Stimulated activated CD4-positive, alpha-beta T cell treated with anti-CD3 and anti-CD28 coated beads, Interleukin-1b, Interleukin-23, amount 100 ng/mL, for 4 hours (primary cell): ENCODE measurements around the gene MUC5AC.
"Not testable (repeated sequence)": the region's sequence is repeated elsewhere in the genome, so short reads cannot be mapped to it uniquely, and the experiment has no call there.

Source experiments
- DNase-seq, 2 donors: peaks; one replicate each; pipeline ENCODE4 v3.0.0-alpha.2; 2020; ENCODE audit warnings: low read depth in 2 of 2

MUC5AC gene

GRCh38 chr11:1160231-1161101 is 2.7 kb downstream of the MUC5AC start:
- no peak for DNase-seq

- DNase-seq: no peak
Observed at GRCh38 chr11:1161410-1162137, 3.8 kb downstream of the MUC5AC start.

GRCh38 chr11:1162138-1162475 is 4.4 kb downstream of the MUC5AC start:
- no peak for DNase-seq

GRCh38 chr11:1162491-1163311 is 4.9 kb downstream of the MUC5AC start:
- no peak for DNase-seq

DNA sequence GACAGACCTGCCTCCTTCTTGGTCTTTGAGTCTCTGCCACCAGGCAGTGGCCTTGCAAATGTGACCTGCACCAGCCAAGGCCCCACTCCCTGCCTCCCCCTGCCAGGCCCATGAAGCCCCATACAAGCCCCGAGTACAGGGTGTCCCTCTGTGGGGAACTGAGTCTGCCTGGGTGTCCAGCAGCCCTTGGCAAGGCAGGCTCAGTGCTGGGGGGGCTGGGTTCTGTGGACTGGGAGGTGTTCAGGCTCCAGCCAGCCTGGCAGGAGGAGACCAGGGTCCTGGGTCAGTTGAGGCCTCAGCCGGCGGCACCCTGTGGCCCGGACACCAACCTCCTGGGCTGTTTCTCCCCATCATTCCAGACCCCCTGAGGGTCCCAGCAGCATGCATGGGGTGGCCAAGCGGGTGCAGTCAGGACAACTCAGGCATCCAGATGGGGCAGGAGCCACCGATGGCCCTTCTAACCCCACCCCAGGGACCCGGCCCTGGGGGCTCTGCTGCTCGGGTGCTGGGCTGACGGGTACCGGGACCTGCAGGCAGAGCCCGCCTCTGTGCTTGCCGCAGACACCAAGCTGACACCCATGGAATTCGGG is 5.7 kb downstream of the MUC5AC start:
- no peak for DNase-seq

DNA sequence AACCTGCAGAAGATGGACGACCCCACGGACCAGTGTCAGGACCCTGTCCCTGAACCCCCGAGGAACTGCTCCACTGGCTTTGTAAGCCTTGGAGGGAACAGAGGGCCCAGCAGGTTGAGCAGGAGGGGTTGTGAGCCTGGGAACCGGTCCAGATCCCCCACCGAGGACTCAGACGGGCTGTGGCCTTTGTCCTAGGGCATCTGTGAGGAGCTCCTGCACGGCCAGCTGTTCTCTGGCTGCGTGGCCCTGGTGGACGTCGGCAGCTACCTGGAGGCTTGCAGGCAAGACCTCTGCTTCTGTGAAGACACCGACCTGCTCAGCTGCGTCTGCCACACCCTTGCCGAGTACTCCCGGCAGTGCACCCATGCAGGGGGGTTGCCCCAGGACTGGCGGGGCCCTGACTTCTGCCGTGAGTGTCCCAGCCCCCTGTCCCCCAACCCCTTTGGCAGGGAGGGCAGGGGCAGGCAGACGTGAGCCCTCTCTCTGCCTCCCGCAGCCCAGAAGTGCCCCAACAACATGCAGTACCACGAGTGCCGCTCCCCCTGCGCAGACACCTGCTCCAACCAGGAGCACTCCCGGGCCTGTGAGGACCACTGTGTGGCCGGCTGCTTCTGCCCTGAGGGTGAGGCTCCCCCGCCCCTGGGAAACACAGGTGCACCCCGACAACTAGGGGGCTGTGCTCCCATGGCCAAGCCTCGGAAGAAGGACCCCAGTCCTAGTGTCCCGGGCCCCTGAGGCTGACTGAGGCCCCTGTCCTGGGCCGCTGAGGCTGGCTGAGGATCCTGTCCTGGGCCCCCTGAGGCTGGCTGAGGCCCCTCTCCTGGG is 6.4 kb downstream of the MUC5AC start:
- no peak for DNase-seq

DNA sequence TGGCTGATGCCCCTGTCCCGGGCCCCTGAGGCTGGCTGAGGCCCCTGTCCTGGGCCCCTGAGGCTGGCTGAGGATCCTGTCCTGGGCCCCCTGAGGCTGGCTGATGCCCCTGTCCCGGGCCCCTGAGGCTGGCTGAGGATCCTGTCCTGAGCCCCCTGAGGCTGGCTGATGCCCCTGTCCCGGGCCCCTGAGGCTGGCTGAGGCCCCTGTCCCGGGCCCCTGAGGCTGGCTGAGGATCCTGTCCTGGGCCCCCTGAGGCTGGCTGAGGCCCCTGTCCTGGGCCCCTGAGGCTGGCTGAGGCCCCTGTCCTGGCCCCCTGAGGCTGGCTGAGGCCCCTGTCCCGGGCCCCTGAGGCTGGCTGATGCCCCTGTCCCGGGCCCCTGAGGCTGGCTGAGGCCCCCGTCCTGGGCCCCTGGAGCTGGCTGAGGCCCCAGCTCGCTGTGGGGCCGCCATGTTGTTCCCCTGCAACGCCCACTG is 7.1 kb downstream of the MUC5AC start:
- not testable (repeated sequence) for DNase-seq

GRCh38 chr11:1165256-1166041 is 7.7 kb downstream of the MUC5AC start:
- DNase-seq: no peak

DNA sequence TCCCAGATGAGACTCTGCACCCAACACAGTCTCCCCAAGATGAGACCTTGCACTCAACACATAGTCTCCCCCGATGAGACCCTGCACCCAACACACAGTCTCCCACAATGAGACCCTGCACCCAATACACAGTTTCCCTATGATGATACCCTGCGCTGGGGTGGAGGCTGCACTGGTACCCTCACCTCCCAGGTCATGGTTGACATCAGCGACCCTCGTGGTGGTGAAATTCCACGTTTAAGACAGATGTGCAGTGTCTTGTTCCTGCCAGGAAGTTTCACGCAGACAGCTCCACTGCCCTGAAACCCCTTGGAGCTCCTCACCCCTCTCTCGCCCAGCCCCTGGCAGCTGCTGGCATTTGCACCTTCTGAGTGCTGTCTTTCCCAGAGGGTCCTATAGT is 9.5 kb downstream of the MUC5AC start:
- DNase-seq: no peak

DNA sequence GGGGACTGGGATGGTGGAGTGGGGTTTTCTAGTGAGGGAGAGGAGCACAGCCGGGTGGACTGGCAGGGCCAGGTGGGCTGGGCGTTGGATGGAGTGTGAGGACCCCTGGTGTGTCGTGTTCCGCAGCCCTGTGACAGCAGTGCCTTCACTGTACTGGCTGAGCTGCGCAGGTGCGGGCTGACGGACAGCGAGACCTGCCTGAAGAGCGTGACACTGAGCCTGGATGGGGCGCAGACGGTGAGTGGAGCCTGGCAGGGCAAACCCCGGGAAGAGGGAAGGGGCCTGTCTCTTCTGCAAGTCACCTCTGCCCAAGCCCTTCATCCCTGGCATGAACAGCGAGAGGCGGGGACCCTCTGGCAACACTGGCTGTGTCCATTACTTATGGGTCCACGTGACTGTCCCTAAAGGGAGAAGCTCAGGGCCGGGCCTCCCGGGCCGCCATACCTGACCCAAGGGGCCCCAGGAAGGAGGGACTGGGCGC is 10.0 kb downstream of the MUC5AC start:
- DNase-seq: no peak

GRCh38 chr11:1168256-1168655 is 10.5 kb downstream of the MUC5AC start:
- no peak for DNase-seq

- DNase-seq: no peak
Observed at GRCh38 chr11:1168721-1169161, 11.0 kb downstream of the MUC5AC start.

- DNase-seq: no peak
Observed at GRCh38 chr11:1171223-1171984, 13.7 kb downstream of the MUC5AC start.

- no peak for DNase-seq
Observed at GRCh38 chr11:1171985-1172728, 14.4 kb downstream of the MUC5AC start.

DNA sequence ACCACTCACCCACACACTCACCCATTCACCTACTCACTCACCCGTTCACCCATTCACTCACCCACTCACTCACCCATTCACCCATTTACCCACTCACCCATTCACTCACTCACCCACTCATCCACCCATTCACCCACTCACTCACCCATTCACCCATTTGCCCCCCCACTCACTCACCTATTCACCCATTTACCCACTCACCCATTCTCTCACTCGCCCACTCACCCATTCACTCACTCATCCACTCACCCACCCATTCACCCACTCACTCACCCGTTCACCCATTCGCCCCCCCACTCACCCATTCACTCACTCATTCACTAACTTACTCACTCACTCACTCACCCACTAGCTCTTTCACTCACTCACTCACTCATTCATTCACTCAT is 15.0 kb downstream of the MUC5AC start:
- DNase-seq: no peak

DNA sequence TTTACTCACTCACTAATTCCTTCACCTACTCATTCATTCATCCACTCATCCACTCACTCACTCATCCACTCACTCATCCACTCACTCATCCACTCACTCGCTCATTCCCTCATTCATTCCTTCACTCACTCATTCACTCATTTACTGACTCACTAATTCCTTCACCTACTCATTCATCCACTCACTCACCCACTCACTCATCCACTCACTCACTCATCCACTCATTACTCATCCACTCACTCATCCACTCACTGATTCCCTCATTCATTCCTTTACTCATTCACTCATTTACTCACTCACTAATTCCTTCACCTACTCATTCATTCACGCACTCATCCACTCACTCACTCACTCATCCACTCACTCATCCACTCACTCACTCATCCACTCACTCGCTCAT is 15.6 kb downstream of the MUC5AC start:
- DNase-seq: not testable (repeated sequence)

DNA sequence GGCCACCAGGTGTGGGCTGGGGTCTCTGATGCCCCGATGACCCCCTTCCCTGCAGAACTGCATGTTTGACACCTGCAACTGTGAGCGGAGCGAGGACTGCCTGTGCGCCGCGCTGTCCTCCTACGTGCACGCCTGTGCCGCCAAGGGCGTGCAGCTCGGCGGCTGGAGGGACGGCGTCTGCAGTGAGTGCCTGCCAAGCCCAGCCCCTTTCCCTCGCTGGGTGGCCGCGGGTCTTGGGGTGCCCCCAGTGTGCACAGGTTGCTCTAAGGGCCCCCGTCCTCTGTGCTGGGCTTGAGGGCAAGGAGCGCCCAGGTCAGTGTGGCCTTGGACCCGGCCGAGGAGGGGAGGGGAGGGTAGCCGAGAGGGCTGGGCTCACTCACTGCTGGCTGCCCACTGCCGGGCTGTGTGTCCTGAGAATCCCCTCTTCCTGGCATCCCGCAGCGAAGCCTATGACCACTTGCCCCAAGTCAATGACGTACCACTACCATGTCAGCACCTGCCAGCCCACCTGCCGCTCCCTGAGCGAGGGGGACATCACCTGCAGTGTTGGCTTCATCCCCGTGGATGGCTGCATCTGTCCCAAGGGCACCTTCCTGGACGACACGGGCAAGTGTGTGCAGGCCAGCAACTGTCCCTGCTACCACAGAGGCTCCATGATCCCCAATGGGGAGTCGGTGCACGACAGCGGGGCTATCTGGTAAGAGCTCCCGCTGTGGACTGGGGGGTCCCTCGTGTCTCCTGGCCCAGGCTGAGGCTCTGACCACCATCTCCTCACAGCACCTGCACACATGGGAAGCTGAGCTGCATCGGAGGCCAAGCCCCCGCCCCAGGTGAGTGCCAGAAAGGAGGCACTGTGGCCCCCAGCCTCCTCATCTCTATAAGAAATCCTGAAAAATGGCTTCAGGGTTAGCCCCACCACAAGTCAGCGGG is 17.0 kb downstream of the MUC5AC start:
- no peak for DNase-seq
